Parathyroid adenoma (tissue), 2 donors: ENCODE measurements around the gene TOR3A.

ENCODE experiments used
- H2AFZ ChIP-seq: fragments of 300-600 bp; sonication (generic); one replicate; pipeline ENCODE4 v1.7.0; 2017; ENCODE audit warnings: antibody characterized with exemption, mild to moderate bottlenecking
- H3K27ac ChIP-seq: fragments of 300-600 bp; sonication (generic); one replicate; pipeline ENCODE4 v1.7.0; 2017
- H3K27me3 ChIP-seq: fragments of 300-600 bp; sonication (generic); one replicate; pipeline ENCODE4 v1.7.0; 2017; ENCODE audit warnings: low read length; ENCODE audit not compliant: control insufficient read depth, insufficient read depth
- H3K36me3 ChIP-seq: fragments of 300-600 bp; sonication (generic); one replicate; pipeline ENCODE4 v1.7.0; 2017; ENCODE audit warnings: low read length; ENCODE audit not compliant: control insufficient read depth, insufficient read depth
- H3K4me1 ChIP-seq: fragments of 300-600 bp; sonication (generic); one replicate; pipeline ENCODE4 v1.7.0; 2017; ENCODE audit warnings: control low read depth
- H3K4me2 ChIP-seq: fragments of 300-600 bp; sonication (generic); one replicate; pipeline ENCODE4 v1.7.0; 2017; ENCODE audit warnings: low read length
- H3K4me3 ChIP-seq: fragments of 300-600 bp; sonication (generic); one replicate; pipeline ENCODE4 v1.7.0; 2017; ENCODE audit warnings: low read depth, low read length
- H3K79me2 ChIP-seq: fragments of 300-600 bp; sonication (generic); one replicate; pipeline ENCODE4 v1.7.0; 2017; ENCODE audit warnings: control low read depth
- H3K9ac ChIP-seq: fragments of 300-600 bp; sonication (generic); one replicate; pipeline ENCODE4 v1.7.0; 2017; ENCODE audit warnings: mild to moderate bottlenecking
- H3K9me3 ChIP-seq: fragments of 300-600 bp; sonication (generic); one replicate; pipeline ENCODE4 v1.7.0; 2017; ENCODE audit warnings: low read length; ENCODE audit not compliant: control insufficient read depth
- TF ChIP-seq, protein P1 (sequence below): fragments of 300-600 bp; sonication (generic); IDR thresholded peaks from one replicate; pipeline ENCODE4 v1.7.0; 2017; ENCODE audit warnings: antibody characterized with exemption, mild to moderate bottlenecking
- donor health status: primary hyperparathyroidism.

The TOR3A gene

DNA sequence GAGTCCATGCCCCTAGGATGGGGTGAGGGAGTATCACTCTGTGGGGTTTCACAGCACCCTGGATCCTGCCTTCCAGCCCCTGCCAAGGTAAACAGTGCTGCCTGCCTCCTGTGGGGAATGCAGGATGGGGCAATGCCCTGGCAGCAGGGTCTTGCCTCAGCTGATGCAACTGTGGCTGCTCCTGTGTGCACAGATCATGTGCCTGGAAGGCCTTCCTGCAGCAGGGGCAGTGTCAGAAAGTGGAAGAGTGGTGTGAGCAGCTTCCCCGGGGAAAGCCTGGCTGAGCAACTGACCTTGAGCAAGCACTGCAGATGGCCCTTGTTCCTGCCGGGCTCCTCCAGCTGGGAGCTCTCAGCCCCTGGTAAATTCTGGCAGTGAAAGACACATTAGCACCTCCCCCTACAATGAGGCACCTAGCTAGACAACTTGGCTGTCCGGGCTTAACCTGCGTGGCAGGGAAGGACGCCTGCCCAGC, 9.9 kb downstream of the TOR3A start:
- TF ChIP-seq, protein P1, sequence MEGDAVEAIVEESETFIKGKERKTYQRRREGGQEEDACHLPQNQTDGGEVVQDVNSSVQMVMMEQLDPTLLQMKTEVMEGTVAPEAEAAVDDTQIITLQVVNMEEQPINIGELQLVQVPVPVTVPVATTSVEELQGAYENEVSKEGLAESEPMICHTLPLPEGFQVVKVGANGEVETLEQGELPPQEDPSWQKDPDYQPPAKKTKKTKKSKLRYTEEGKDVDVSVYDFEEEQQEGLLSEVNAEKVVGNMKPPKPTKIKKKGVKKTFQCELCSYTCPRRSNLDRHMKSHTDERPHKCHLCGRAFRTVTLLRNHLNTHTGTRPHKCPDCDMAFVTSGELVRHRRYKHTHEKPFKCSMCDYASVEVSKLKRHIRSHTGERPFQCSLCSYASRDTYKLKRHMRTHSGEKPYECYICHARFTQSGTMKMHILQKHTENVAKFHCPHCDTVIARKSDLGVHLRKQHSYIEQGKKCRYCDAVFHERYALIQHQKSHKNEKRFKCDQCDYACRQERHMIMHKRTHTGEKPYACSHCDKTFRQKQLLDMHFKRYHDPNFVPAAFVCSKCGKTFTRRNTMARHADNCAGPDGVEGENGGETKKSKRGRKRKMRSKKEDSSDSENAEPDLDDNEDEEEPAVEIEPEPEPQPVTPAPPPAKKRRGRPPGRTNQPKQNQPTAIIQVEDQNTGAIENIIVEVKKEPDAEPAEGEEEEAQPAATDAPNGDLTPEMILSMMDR = no peak
- Histone ChIP-seq H3K79me2 (no peaks in the 10 kb centered on the region), H3K4me3 (no peak overlapping the region), H3K9ac (no peak overlapping the region), H3K36me3 (no peaks in the 10 kb centered on the region), H3K9me3 (no peaks in the 10 kb centered on the region), H3K27ac (no peak overlapping the region), H2AFZ (no peak overlapping the region), H3K4me2 (no peak overlapping the region), H3K27me3 (no peaks in the 10 kb centered on the region), H3K4me1 (no peaks in the 10 kb centered on the region)

GRCh38 chr1:179092896-179093461, 11.1 kb downstream of the TOR3A start:
- no peak overlapping the region for H3K4me2 ChIP-seq
- H3K4me3 ChIP-seq = no peak overlapping the region
- H3K27me3 ChIP-seq = no peaks in the 10 kb centered on the region
- no peak overlapping the region for H2AFZ ChIP-seq
- H3K79me2 ChIP-seq = no peaks in the 10 kb centered on the region
- TF ChIP-seq, protein P1 = no peak
- no peak overlapping the region for H3K27ac ChIP-seq
- H3K9me3 ChIP-seq = no peaks in the 10 kb centered on the region
- H3K36me3 ChIP-seq = no peaks in the 10 kb centered on the region
- no peak overlapping the region for H3K9ac ChIP-seq
- H3K4me1 ChIP-seq = no peaks in the 10 kb centered on the region

DNA sequence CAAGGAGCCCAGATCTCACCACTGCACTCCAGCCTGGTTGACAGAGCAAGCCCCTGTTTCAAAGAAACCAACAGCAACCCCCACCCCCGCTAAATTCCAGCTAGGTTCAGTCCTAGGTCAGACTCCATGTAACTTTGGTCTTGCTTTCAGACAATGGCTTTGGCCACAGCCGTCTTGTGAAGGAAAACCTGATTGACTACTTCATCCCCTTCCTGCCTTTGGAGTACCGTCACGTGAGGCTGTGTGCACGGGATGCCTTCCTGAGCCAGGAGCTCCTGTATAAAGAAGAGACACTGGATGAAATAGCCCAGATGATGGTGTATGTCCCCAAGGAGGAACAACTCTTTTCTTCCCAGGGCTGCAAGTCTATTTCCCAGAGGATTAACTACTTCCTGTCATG, 12.9 kb downstream of the TOR3A start:
- Histone ChIP-seq H2AFZ (no peak overlapping the region), H3K9ac (no peak overlapping the region), H3K36me3 (no peaks in the 10 kb centered on the region), H3K9me3 (no peaks in the 10 kb centered on the region), H3K27ac (no peak overlapping the region), H3K4me3 (no peak overlapping the region), H3K4me1 (no peaks in the 10 kb centered on the region), H3K27me3 (no peaks in the 10 kb centered on the region), H3K79me2 (no peaks in the 10 kb centered on the region), H3K4me2 (no peak overlapping the region)
- TF ChIP-seq, protein P1 = no peak

DNA sequence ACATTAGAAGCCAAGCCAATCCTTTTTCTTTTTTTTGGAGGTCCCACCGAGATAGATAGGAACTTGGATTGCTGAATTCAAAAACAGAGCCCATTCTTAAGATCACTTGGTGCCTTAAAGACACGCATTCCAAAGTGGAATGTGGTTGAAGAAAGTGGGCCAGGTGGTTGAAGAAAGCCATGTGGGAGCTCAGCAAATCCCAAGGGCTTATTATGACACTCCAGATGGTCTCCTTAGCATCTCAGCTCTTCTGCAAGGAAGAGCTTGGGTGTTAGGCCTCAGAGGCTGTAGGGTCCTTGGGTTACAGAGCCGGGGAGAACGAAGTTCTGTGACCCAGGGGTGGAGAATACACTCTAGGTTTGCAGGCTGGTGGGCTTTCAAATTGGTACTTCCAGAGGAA, 13.5 kb downstream of the TOR3A start:
- Histone ChIP-seq H3K9ac (no peak overlapping the region), H3K4me1 (no peaks in the 10 kb centered on the region), H3K27me3 (no peaks in the 10 kb centered on the region), H2AFZ (no peak overlapping the region), H3K36me3 (no peaks in the 10 kb centered on the region), H3K9me3 (no peaks in the 10 kb centered on the region), H3K79me2 (no peaks in the 10 kb centered on the region), H3K27ac (no peak overlapping the region), H3K4me3 (no peak overlapping the region), H3K4me2 (no peak overlapping the region)
- TF ChIP-seq, protein P1 = no peak

GRCh38 chr1:179095924-179096323, 14.1 kb downstream of the TOR3A start:
- TF ChIP-seq, protein P1 = no peak
- H3K27me3 ChIP-seq = no peaks in the 10 kb centered on the region
- no peak overlapping the region for H3K4me2 ChIP-seq
- H2AFZ ChIP-seq = no peak overlapping the region
- no peaks in the 10 kb centered on the region for H3K79me2 ChIP-seq
- no peak overlapping the region for H3K9ac ChIP-seq
- no peak overlapping the region for H3K4me3 ChIP-seq
- no peak overlapping the region for H3K27ac ChIP-seq
- no peaks in the 10 kb centered on the region for H3K36me3 ChIP-seq
- no peaks in the 10 kb centered on the region for H3K4me1 ChIP-seq
- no peaks in the 10 kb centered on the region for H3K9me3 ChIP-seq
